GM18502 (cell line): ENCODE data around the gene SPTBN1.

Source experiments
- ATAC-seq: cut with Tn5 transposase; IDR thresholded peaks from one replicate; pipeline ENCODE4 v1.9.1; 2021; ENCODE audit warnings: mild to moderate bottlenecking; ENCODE audit not compliant: unreplicated experiment, poor library complexity

Gene SPTBN1

GRCh38 chr2:54546518-54546917 is 90.4 kb downstream of the SPTBN1 start:
- ATAC-seq, result no peak

GRCh38 chr2:54546923-54547720 is 91.0 kb downstream of the SPTBN1 start:
- peak; percentile 59 for ATAC-seq

- ATAC-seq, result no peak
These were observed 93.3 kb downstream of the SPTBN1 start for GRCh38 chr2:54549430-54549829.

- ATAC-seq, result no peak
These were observed 93.9 kb downstream of the SPTBN1 start for GRCh38 chr2:54549917-54550518.

- ATAC-seq, result no peak
These were observed 94.4 kb downstream of the SPTBN1 start for GRCh38 chr2:54550547-54550946.

GRCh38 chr2:54551123-54551756 is 95.1 kb downstream of the SPTBN1 start:
- peak; percentile 76 for ATAC-seq

- ATAC-seq, result no peak
These were observed 96.9 kb downstream of the SPTBN1 start for GRCh38 chr2:54553075-54553474.

GRCh38 chr2:54553775-54554174 is 97.6 kb downstream of the SPTBN1 start:
- no peak for ATAC-seq

GRCh38 chr2:54555318-54555837 is 99.3 kb downstream of the SPTBN1 start:
- ATAC-seq, result no peak

- no peak for ATAC-seq
These were observed 100.5 kb downstream of the SPTBN1 start for GRCh38 chr2:54556621-54557121.

- ATAC-seq, result no peak
These were observed 101.1 kb downstream of the SPTBN1 start for GRCh38 chr2:54557211-54557600.

GRCh38 chr2:54557601-54558187 is 101.6 kb downstream of the SPTBN1 start:
- peak; percentile 58 for ATAC-seq

GRCh38 chr2:54558188-54559005 is 102.3 kb downstream of the SPTBN1 start:
- ATAC-seq, result peak; percentile 59

- ATAC-seq, result no peak
These were observed 102.9 kb downstream of the SPTBN1 start for GRCh38 chr2:54559006-54559445.

- ATAC-seq, result no peak
These were observed 103.5 kb downstream of the SPTBN1 start for GRCh38 chr2:54559593-54560145.

- peak; percentile 48 for ATAC-seq
These were observed 104.2 kb downstream of the SPTBN1 start for GRCh38 chr2:54560146-54560881.

- no peak for ATAC-seq
These were observed 104.9 kb downstream of the SPTBN1 start for GRCh38 chr2:54561010-54561409.

GRCh38 chr2:54564439-54564838 is 108.3 kb downstream of the SPTBN1 start:
- no peak for ATAC-seq

- ATAC-seq, result no peak
These were observed 109.4 kb downstream of the SPTBN1 start for GRCh38 chr2:54565551-54565950.
